Spleen (tissue), 11 donors: ENCODE data around the gene ZNF804B. TPM values are rescaled to one million over a fixed set of nuclear protein-coding genes. Genes with fewer than 3 reads are reported as not detected.

Source experiments
- DNase-seq: peaks from one replicate; pipeline ENCODE4 v3.0.0-alpha.2; 2020
- H3K27ac ChIP-seq, 8 donors: fragments of 200-600 bp; sonication (generic) in 7 of 8; 1 replicate in 4 of 8; 2 replicates in 4 of 8; pipeline versions ENCODE4 v1.5.0 to v1.8.0; 2016 to 2021; ENCODE audit warnings: inconsistent platforms in 4 of 8, mild to moderate bottlenecking in 4 of 8, moderate library complexity in 1 of 8
- H3K27me3 ChIP-seq, 7 donors: fragments of 200-600 bp; sonication (generic) in 6 of 7; replicated peaks in 1 of 7; 1 replicate in 4 of 7; 2 replicates in 3 of 7; pipeline versions ENCODE4 v1.5.0 to v1.8.0; 2016 to 2021; ENCODE audit warnings: inconsistent platforms in 3 of 7, mild to moderate bottlenecking in 1 of 7
- H3K36me3 ChIP-seq, 6 donors: fragments of 200-600 bp; sonication (generic) in 5 of 6; 1 replicate in 4 of 6; 2 replicates in 2 of 6; pipeline versions ENCODE4 v1.5.0 to v1.8.0; 2016 to 2021; ENCODE audit warnings: inconsistent platforms in 2 of 6
- H3K4me1 ChIP-seq, 6 donors: fragments of 200-600 bp; sonication (generic) in 5 of 6; 1 replicate in 3 of 6; 2 replicates in 3 of 6; pipeline versions ENCODE4 v1.5.0 to v1.8.0; 2016 to 2021; ENCODE audit warnings: inconsistent platforms in 3 of 6
- H3K4me3 ChIP-seq, 8 donors: fragments of 200-600 bp; sonication (generic) in 7 of 8; 1 replicate in 4 of 8; 2 replicates in 4 of 8; pipeline versions ENCODE4 v1.5.0 to v1.8.0; 2016 to 2021; ENCODE audit warnings: inconsistent platforms in 4 of 8, mild to moderate bottlenecking in 4 of 8, moderate library complexity in 2 of 8
- H3K9me3 ChIP-seq, 8 donors: fragments of 200-600 bp; sonication (generic) in 7 of 8; 1 replicate in 4 of 8; 2 replicates in 4 of 8; pipeline versions ENCODE4 v1.5.0 to v1.8.0; 2016 to 2021; ENCODE audit warnings: inconsistent platforms in 4 of 8
- POLR2A ChIP-seq, 3 donors: fragments of 450-650 bp; IDR thresholded peaks; one replicate each; pipeline ENCODE4 v1.5.1; 2017; ENCODE audit warnings: antibody characterized with exemption in 3 of 3, mild to moderate bottlenecking in 1 of 3
- POLR2AphosphoS5 ChIP-seq, 3 donors: sonication (generic); formaldehyde crosslinking; IDR thresholded peaks; one replicate each; pipeline ENCODE4 v1.5.1; 2017; ENCODE audit warnings: antibody characterized with exemption in 3 of 3
- WGBS, 5 donors: extraction: QIAGEN DNeasy Blood & Tissue Kit in 3 of 5; methylation state at CpG; one replicate each; pipeline versions ENCODE4 v1.1.5 to v1.1.7; 2013 to 2018; 5-methylcytosine and 5-hydroxymethylcytosine counted together
- intact Hi-C: fragments of 100-400 bp; cut with DNase I; formaldehyde crosslinking; loops from one replicate; pipeline ENCODE4 v1.15.0; 2023; ENCODE audit warnings: low total_unique reads
- polyA plus RNA-seq, 3 donors: library from polyadenylated mRNA; stranded (reverse); fragments of 200-250 nt; gene quantifications; one replicate each; pipeline ENCODE4 v1.2.1, GENCODE V29; 2013
- total RNA-seq, 7 donors: library from RNA; depleted of rRNA in 3 of 7; stranded (reverse); fragments of >200 nt in 3 of 7; fragmentation: NEBNext Ultra II Directional in 4 of 7; extraction: Animal tissue kit (Norgen Biotek cat#: 25700) in 4 of 7; gene quantifications; one replicate each; pipeline versions ENCODE4 v1.1.0 to v1.2.1, GENCODE V29; 2016 to 2021
- TF ChIP-seq, protein P1 (sequence below), 11 experiments: fragments of 200-600 bp in 7 of 11; fragments of 450-650 bp in 4 of 11; sonication (generic) in 4 of 11; IDR thresholded peaks in 8 of 11; conservative IDR thresholded peaks in 3 of 11; 1 replicate in 7 of 11; 2 replicates in 4 of 11; pipeline versions ENCODE4 v1.4.0 to v1.8.0; 2016 to 2021; ENCODE audit warnings: antibody characterized with exemption in 11 of 11, inconsistent platforms in 4 of 11, mild to moderate bottlenecking in 1 of 11
- donor health status: healthy with polysubstance abuse.
- donor health status: DM: no; HTN: no; CAD: no; lungs with moderate emphysema.
- donor health status: DM: no; HTN: no; CAD: no.
- donor health status: Bipolar disorder and iron deficiency.
- donor health status: healthy.
- donor health status: DM: no; HTN: no; CAD: no.
- donor health status: DM: yes; HTN: yes; CAD: no.

Gene ZNF804B
- total and polyA plus RNA-seq, 10 donors = not detected

DNA sequence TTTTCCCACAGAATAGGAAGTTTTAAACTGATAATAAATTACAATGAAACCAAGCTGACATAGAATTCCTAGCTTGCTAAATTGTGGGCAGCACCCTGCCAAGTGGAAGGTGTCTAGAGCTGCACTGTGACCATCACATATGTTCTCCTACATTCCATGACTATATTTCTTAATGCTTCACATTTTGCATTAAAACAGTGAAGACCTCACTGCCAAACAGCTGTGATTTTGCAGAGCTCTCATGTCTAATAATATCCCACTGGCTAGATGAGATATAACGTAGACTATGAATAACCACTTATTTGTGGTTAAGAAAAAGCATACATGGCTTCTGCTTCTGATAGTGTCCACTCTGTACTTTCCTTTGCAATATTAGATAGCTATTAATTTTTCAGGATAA is 264.4 kb downstream of the ZNF804B start:
- Histone ChIP-seq H3K36me3 (no peaks in the 10 kb centered on the region), H3K4me3 (no peak overlapping the region), H3K9me3 (peaks cover 0 to 3% (median 0%) of the 10 kb centered on the region in 8 donors), H3K4me1 (no peaks in the 10 kb centered on the region), H3K27ac (no peak overlapping the region), H3K27me3 (no peaks in the 10 kb centered on the region)
- TF ChIP-seq, protein P1, sequence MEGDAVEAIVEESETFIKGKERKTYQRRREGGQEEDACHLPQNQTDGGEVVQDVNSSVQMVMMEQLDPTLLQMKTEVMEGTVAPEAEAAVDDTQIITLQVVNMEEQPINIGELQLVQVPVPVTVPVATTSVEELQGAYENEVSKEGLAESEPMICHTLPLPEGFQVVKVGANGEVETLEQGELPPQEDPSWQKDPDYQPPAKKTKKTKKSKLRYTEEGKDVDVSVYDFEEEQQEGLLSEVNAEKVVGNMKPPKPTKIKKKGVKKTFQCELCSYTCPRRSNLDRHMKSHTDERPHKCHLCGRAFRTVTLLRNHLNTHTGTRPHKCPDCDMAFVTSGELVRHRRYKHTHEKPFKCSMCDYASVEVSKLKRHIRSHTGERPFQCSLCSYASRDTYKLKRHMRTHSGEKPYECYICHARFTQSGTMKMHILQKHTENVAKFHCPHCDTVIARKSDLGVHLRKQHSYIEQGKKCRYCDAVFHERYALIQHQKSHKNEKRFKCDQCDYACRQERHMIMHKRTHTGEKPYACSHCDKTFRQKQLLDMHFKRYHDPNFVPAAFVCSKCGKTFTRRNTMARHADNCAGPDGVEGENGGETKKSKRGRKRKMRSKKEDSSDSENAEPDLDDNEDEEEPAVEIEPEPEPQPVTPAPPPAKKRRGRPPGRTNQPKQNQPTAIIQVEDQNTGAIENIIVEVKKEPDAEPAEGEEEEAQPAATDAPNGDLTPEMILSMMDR (IDR thresholded peaks at IDR 0.05 in 8 of 11, conservative IDR thresholded peaks at IDR 0.05 in 3 of 11) = no peak
- TF ChIP-seq POLR2A (IDR thresholded peaks at IDR 0.05) (no peak), POLR2AphosphoS5 (IDR thresholded peaks at IDR 0.05) (no peak)
- intact Hi-C loops = no loop called here
- no peak for DNase-seq
- 13 to 42% (median 29%) methylated on average over 1 of the region's 1 CpG for WGBS, 5 donors

DNA sequence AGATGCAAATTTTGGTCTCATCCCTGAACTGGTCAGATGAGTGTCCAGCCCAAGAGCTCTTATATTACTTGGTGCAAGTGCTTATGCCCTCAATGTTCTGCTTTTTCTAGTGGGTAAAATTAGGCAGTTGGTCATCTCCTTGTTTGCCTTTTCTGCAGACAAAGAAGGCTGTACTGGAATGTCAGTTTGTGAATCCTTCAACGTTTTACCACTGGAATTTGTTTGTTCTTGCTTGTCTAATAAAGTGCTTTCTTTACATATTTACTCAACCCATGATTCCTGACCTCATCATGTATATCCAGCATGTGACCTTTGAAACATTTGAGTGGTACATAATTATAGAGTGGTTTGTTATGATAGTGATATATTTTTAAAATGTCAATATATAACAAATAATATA is 268.3 kb downstream of the ZNF804B start:
- H3K4me3 ChIP-seq = no peak overlapping the region
- intact Hi-C loops = no loop called here
- no peaks in the 10 kb centered on the region for H3K9me3 ChIP-seq
- no peaks in the 10 kb centered on the region for H3K4me1 ChIP-seq
- H3K27me3 ChIP-seq = no peaks in the 10 kb centered on the region
- TF ChIP-seq, protein P1 (IDR thresholded peaks at IDR 0.05 in 8 of 11, conservative IDR thresholded peaks at IDR 0.05 in 3 of 11) = no peak
- TF ChIP-seq POLR2A (IDR thresholded peaks at IDR 0.05) = no peak
- TF ChIP-seq POLR2AphosphoS5 (IDR thresholded peaks at IDR 0.05) = no peak
- DNase-seq = no peak
- no peak overlapping the region for H3K27ac ChIP-seq
- WGBS, 5 donors = 21 to 42% (median 35%) methylated on average over 1 of the region's 1 CpG
- no peaks in the 10 kb centered on the region for H3K36me3 ChIP-seq

DNA sequence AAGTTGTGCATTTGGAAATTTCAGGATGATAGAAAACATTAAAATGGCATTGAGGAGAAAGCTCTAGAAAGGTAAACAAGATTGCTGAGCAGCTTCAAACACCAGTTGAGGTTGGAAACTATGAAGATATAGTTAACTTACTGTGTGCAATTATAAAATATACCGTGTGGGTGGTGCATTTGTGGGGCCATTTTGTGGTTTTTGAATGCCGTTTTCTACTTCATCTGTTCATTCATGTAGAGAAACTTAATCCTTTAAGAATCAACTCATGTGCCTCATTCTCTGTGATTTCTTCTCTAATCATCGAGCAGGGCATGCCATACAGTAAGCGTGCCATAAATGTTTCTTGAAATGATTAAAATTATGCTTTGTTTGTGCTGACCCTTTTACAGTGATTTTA is 268.8 kb downstream of the ZNF804B start:
- Histone ChIP-seq H3K4me3 (no peak overlapping the region), H3K9me3 (no peaks in the 10 kb centered on the region), H3K27ac (no peak overlapping the region), H3K36me3 (no peaks in the 10 kb centered on the region), H3K27me3 (no peaks in the 10 kb centered on the region), H3K4me1 (no peaks in the 10 kb centered on the region)
- intact Hi-C loops = no loop called here
- no peak for DNase-seq
- TF ChIP-seq POLR2AphosphoS5 (IDR thresholded peaks at IDR 0.05) = no peak
- TF ChIP-seq POLR2A (IDR thresholded peaks at IDR 0.05) = no peak
- TF ChIP-seq, protein P1 (IDR thresholded peaks at IDR 0.05 in 8 of 11, conservative IDR thresholded peaks at IDR 0.05 in 3 of 11) = no peak
- WGBS, 5 donors = 70 to 77% (median 72%) methylated on average over 4 of the region's 4 CpGs

DNA sequence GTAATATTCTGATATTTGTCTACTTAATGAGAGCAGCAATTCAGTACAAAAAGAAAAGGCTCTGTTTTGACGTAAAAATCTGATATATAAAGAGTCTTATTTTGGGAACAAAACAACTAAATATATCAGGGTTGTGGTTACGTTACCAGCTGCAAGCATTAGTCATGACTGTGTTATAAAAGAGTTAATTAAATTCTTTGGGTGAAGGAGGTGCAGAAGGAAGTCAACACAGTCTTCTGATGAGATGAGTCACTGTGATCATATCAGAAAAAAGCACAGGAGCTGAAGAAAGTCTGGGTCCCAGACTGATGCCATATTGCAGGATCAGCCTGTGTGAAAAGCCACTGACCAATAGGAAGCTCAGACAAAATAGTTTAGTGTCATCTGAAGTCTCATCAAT is 270.4 kb downstream of the ZNF804B start:
- Histone ChIP-seq H3K9me3 (no peaks in the 10 kb centered on the region), H3K27ac (no peak overlapping the region), H3K27me3 (no peaks in the 10 kb centered on the region), H3K4me1 (no peaks in the 10 kb centered on the region), H3K36me3 (no peaks in the 10 kb centered on the region), H3K4me3 (no peak overlapping the region)
- TF ChIP-seq, protein P1 (IDR thresholded peaks at IDR 0.05 in 8 of 11, conservative IDR thresholded peaks at IDR 0.05 in 3 of 11) = no peak
- TF ChIP-seq POLR2AphosphoS5 (IDR thresholded peaks at IDR 0.05) = no peak
- TF ChIP-seq POLR2A (IDR thresholded peaks at IDR 0.05) = no peak
- 27 to 41% (median 35%) methylated on average over 2 of the region's 2 CpGs for WGBS, 5 donors
- intact Hi-C loops = no loop called here
- DNase-seq = no peak
